Embryonic facial prominence (tissue), 1 donor: ENCODE data around the gene LCN2.
"Not testable (repeated sequence)": the region's sequence is repeated elsewhere in the genome, so short reads cannot be mapped to it uniquely, and the experiment has no call there.

Experiments
- DNase-seq: peaks from one replicate; pipeline ENCODE4 v3.0.0-alpha.2; 2016; ENCODE audit errors: extremely low spot score

The LCN2 gene

DNA sequence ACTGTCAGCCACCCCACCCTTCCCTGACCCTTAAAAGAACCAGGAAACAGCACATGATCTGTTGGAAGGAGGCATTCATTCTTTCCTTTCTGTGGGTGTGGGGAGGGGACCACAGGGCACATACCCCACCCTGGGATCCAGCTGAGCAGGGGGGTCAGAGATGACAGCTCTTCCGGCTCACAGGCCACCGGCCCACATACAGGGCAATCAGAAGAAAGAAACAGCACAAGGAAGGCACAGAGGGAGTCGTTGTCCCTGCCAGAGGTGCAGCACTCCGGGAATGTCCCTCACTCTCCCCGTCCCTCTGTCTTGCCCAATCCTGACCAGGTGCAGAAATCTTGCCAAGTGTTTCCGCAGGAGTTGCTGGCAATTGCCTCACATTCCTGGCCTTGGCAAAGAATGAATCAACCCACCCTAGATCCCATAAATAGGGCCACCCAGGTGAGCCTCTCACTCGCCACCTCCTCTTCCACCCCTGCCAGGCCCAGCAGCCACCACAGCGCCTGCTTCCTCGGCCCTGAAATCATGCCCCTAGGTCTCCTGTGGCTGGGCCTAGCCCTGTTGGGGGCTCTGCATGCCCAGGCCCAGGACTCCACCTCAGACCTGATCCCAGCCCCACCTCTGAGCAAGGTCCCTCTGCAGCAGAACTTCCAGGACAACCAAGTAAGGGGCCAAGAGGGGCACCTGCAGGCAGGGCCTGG is at the start of gene LCN2:
Gene LCN2 (plus strand): TSS at position 453 of the 701 bp plus-strand sequence. CDS start 73 bp downstream, at position 526.
- no peak for DNase-seq

- DNase-seq: no peak
These were observed 49.2 kb upstream of the LCN2 start for GRCh38 chr9:128099932-128100491.

GRCh38 chr9:128100581-128100980 is 48.7 kb upstream of the LCN2 start:
- DNase-seq: no peak

GRCh38 chr9:128101231-128101661 is 48.0 kb upstream of the LCN2 start:
- no peak for DNase-seq

GRCh38 chr9:128101690-128102089 is 47.6 kb upstream of the LCN2 start:
- DNase-seq: no peak

DNA sequence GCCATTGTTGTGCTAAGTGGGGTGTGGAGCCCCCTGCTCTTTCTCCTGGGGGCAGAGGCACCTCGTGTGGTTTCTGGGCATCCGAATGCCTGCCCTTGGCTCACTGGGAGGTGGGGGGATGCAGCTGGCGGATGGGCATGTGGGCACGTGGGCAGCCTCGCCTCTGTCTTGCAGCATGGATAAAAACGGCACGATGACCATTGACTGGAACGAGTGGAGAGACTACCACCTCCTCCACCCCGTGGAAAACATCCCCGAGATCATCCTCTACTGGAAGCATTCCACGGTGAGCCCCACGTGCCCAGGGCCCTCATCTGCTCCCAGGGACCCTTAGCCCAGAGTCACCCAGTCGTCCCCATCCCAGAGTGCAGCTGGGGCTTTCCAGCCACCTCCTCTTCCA is 47.1 kb upstream of the LCN2 start:
- no peak for DNase-seq

DNA sequence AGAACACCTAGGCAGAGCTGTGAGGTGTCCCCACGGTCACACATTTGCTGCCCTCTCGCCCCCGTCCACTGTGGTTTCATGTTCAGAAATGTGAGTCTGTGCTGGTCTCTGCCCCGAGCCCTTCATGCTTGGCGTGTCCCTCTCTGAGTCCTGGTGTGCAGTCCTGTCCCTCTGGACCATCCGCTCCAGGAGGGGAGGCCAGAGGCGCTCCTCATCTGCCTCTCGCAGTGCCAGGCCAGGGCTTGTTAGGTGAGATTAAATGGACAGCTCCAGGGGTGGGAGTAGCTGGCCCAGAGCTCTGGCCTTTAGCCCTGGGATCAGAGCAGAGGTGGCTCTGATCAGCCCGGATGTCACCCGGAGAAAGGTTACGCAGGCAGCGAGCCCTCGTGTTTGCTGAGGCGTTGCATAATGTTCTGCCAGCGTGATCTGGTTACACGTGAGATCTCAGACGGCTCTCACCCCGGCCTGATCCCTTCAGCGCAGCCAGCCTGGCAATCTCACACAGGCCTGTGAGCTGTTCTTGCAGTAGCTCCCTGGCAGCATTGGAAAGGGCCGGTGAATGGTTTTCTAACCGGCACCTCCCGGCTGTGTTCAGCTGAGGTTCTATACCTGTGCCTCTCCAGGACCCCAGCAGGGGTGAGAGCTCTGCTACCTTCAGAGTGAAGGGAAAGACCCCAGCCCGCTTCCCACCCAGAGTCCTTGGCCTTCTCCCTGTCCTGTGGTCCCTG is 46.2 kb upstream of the LCN2 start:
- no peak for DNase-seq

- no peak for DNase-seq
These were observed 45.7 kb upstream of the LCN2 start for GRCh38 chr9:128103589-128103962.

DNA sequence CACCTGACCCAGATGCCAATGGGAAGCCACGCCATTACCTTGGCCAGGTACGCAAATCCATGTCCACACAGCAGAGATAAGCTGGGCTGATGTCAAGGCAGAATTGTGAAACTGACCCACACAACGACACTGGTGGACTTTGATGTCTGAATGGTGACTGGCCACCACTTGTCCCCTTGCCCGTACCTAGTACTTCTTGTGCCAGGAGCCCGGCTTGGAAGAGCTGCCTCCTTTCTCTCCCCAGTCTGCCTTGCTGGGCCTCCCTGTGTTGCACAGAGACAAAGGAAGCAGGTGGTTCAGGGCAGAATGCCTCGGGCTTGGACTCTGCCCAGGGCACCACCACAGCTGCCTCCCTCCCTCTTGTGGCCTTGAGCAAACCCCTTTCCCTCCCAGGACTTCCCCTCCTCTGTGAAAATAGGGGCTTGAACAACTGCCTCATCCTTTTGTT is 45.1 kb upstream of the LCN2 start:
- DNase-seq: no peak

GRCh38 chr9:128105538-128106175 is 43.6 kb upstream of the LCN2 start:
- DNase-seq: no peak

- DNase-seq: no peak
These were observed 42.9 kb upstream of the LCN2 start for GRCh38 chr9:128106181-128106939.

DNA sequence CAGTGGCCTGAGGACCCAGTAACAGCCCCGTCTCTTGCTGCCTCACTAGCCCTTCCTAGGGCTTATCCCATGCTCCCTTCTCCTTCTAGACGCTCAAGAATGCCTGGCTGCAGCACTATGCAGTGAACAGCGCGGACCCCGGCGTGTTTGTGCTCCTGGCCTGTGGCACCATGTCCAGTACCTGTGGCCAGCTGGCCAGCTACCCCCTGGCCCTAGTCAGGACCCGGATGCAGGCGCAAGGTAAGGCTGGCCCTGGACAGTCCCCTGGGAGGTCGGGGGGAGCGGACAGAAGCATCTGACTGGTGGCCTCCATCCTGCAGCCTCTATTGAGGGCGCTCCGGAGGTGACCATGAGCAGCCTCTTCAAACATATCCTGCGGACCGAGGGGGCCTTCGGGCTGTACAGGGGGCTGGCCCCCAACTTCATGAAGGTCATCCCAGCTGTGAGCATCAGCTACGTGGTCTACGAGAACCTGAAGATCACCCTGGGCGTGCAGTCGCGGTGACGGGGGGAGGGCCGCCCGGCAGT is 42.2 kb upstream of the LCN2 start:
- DNase-seq: no peak

GRCh38 chr9:128107468-128108268 is 41.6 kb upstream of the LCN2 start:
- no peak for DNase-seq

GRCh38 chr9:128108269-128109049 is 40.8 kb upstream of the LCN2 start:
- DNase-seq: no peak

- no peak for DNase-seq
These were observed 40.1 kb upstream of the LCN2 start for GRCh38 chr9:128109050-128109709.

DNA sequence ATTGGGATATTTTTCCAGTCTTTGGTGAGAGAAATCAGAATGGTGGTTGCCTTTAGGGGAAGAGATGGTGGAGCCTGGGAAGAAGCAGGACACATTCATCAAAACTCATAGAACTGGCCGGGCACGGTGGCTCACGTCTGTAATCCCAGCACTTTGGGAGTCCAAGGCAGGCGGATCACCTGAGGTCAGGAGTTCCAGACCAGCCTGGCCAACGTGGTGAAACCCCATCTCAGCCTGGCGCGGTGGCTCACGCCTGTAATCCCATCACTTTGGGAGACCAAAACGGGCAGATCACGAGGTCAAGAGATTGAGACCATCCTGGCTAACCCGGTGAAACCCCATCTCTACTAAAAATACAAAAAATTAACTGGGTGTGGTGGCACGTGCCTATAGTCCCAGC is 37.5 kb upstream of the LCN2 start:
- not testable (repeated sequence) for DNase-seq

DNA sequence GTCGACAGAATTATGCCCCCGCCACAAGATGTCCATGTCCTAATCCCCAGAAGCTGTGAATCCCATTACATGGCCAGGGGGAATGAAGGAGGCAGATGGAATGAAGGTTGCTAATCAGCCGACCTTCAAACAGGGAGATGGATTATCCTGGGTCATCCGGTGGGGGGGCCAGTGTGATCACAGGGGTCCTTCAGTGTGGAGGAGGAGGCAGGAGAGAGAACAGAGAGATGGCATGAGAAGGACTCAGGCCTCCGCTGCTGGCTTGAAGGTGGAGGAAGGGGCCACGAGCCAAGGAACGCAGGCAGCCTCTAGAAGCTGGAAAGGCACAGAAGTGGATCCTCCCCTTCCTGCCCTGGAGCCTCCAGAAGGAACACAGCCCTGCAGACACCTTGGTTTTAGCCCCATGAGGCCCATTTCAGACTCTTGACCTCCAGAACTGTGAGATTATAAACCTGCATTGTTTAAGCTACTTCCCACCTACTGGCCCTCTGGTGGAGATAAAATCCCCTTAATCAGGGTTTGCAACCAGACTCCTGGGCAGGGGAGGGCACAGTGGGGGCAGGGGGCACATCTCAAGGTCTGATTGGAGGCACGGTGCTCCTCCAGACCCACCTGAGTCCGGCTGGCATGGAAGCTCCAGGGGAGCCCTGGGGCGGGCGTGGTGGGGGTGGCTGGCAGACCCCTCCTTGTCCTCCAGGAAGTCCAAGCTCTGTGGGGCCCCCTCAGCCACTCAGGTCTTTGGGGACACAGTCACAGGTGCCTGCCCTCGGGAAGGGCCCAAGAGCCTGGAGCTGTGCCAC is 35.5 kb upstream of the LCN2 start:
- no peak for DNase-seq
